Measurements from ENCODE around the gene DNAJB12.
A peak's percentile ranks its signal among the peaks of the same experiment; 100 is the strongest.
"Not testable (repeated sequence)": the region's sequence is repeated elsewhere in the genome, so short reads cannot be mapped to it uniquely, and the experiment has no call there.

The DNAJB12 gene

GRCh38 chr10:72331575-72332422 is 22.9 kb downstream of the DNAJB12 start:
- peak; percentile 70 for DNase-seq (ENCODE audit: low spot score)

- no peak for DNase-seq (ENCODE audit: low spot score)
Observed at GRCh38 chr10:72330069-72330426, 24.7 kb downstream of the DNAJB12 start.

GRCh38 chr10:72329290-72330068 is 25.2 kb downstream of the DNAJB12 start:
- DNase-seq (ENCODE audit: low spot score): no peak

- DNase-seq (ENCODE audit: low spot score): no peak
Observed at GRCh38 chr10:72328829-72329204, 25.9 kb downstream of the DNAJB12 start.

- DNase-seq (ENCODE audit: low spot score): peak; percentile 54
Observed at GRCh38 chr10:72328045-72328828, 26.5 kb downstream of the DNAJB12 start.

- DNase-seq (ENCODE audit: low spot score): not testable (repeated sequence)
Observed at GRCh38 chr10:72326665-72327603, 27.8 kb downstream of the DNAJB12 start.

GRCh38 chr10:72325243-72326175 is 29.2 kb downstream of the DNAJB12 start:
- not testable (repeated sequence) for DNase-seq (ENCODE audit: low spot score)

- DNase-seq (ENCODE audit: low spot score): no peak
Observed at GRCh38 chr10:72323771-72324191, 30.9 kb downstream of the DNAJB12 start.

GRCh38 chr10:72323108-72323749 is 31.5 kb downstream of the DNAJB12 start:
- DNase-seq (ENCODE audit: low spot score): no peak

GRCh38 chr10:72322280-72323058 is 32.2 kb downstream of the DNAJB12 start:
- DNase-seq (ENCODE audit: low spot score): no peak

GRCh38 chr10:72322030-72322279 is 32.8 kb downstream of the DNAJB12 start:
- no peak for DNase-seq (ENCODE audit: low spot score)

- DNase-seq (ENCODE audit: low spot score): peak; percentile 34
Observed at GRCh38 chr10:72321248-72322029, 33.3 kb downstream of the DNAJB12 start.

- DNase-seq (ENCODE audit: low spot score): peak; percentile 96
Observed at GRCh38 chr10:72320676-72321247, 34.0 kb downstream of the DNAJB12 start.

- DNase-seq (ENCODE audit: low spot score): peak; percentile 87
Observed at GRCh38 chr10:72319416-72320254, 35.1 kb downstream of the DNAJB12 start.

GRCh38 chr10:72318418-72319262 is 36.1 kb downstream of the DNAJB12 start:
- no peak for DNase-seq (ENCODE audit: low spot score)

All from hematopoietic multipotent progenitor cell treated with erythropoietin and hydrocortisone succinate and interleukin-3 and kit ligand, for 15 days (in vitro differentiated cells).